ENCODE results near the gene BLID. TPM values are rescaled to one million over a fixed set of nuclear protein-coding genes. Genes with fewer than 3 reads are reported as not detected.

Gene BLID
- total and polyA plus RNA-seq, 7 donors: 0.04 to 0.45 TPM; not detected in 5

DNA sequence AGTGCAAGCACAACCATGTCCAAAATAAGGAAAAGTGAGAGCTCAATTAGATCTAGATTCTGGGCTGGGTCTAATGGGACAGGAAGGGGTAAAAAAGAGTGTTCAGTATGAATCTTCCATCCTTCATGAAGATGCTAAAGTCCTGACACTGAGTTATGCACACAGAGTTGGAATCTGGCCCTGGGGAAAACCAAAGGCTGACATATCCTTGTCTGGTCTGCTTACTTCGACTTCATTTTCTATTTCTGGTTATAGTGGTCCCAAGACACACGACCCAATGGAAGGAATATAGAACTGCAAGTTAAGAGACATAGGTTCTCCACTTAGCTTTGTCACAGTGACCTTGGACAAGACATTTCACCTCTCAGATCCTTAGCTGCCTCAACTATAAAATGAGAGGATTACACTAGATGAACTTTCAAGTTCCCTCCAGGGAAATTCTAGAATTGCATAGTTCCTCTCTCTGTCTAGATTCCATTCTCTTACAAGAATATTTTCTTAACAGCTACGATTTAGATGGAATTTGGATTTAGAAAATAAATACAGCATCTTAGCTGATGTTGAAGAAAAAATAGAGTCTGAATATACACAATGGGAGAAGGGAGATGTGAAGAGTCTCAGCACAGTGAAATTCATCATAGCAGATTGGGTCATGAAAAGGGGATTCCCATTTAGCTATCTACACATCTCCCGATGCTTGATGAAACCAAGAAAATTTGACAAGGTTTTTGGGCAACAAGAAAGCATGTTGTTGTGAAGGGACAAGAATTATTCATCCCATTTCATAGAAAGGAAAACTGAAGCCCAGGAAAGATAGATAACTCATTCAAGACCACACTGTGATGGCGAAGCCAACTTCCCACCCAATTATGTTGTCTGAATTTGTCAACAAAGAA lies 3.3 kb downstream of the BLID start:
- intact Hi-C loops (cut with DNase I): no loop called here
- Histone ChIP-seq H3K36me3 (ENCODE audit: insufficient read depth in 1 of 2, low read depth in 1 of 2) (no peaks in the 10 kb centered on the region), H3K4me1 (peaks cover 6% of the 10 kb centered on the region), H3K4me3 (no peak overlapping the region), H3K27ac (no peak overlapping the region), H3K27me3 (ENCODE audit: insufficient read depth in 3 of 3, low read length in 2 of 3) (no peaks in the 10 kb centered on the region), H3K9me3 (no peaks in the 10 kb centered on the region)
- DNase-seq (no peak), ATAC-seq (no peak)
- no peak for TF ChIP-seq CTCF (IDR thresholded peaks at IDR 0.05)
- WGBS, 3 donors: 61 to 80% (median 70%) methylated on average over 5 of the region's 5 CpGs

DNA sequence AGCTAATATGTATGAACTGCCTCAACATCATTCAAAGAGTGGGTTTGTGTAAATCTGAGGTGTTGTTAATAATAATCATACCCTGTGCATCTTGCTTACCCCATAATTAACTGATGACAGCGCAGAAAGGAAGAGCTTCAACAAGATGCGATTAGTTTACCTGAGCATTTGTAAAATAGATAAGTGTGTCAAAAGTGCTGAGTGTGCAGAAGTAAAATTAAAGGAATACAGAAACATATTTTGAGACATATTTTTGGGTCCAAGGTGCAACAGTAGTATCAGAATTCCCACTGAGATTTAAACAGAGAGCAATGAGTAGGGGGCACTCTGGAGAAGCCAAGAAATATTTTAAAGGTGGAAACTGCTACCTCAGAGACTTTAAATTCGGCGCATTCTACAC lies 6.1 kb downstream of the BLID start:
- Histone ChIP-seq H3K27me3 (ENCODE audit: insufficient read depth in 3 of 3, low read length in 2 of 3) (no peaks in the 10 kb centered on the region), H3K27ac (no peak overlapping the region), H3K4me1 (peaks cover 6% of the 10 kb centered on the region), H3K4me3 (no peak overlapping the region), H3K9me3 (no peaks in the 10 kb centered on the region), H3K36me3 (ENCODE audit: insufficient read depth in 1 of 2, low read depth in 1 of 2) (no peaks in the 10 kb centered on the region)
- ATAC-seq (no peak), DNase-seq (no peak)
- 94 to 96% (median 95%) methylated on average over 4 of the region's 4 CpGs for WGBS, 3 donors
- no peak for TF ChIP-seq CTCF (IDR thresholded peaks at IDR 0.05)
- intact Hi-C loops (cut with DNase I): loop anchor here (5.0 to 10.0 kb wide), 3 partner anchors 42 to 397 kb away; no protein-coding TSS in a partner anchor

DNA sequence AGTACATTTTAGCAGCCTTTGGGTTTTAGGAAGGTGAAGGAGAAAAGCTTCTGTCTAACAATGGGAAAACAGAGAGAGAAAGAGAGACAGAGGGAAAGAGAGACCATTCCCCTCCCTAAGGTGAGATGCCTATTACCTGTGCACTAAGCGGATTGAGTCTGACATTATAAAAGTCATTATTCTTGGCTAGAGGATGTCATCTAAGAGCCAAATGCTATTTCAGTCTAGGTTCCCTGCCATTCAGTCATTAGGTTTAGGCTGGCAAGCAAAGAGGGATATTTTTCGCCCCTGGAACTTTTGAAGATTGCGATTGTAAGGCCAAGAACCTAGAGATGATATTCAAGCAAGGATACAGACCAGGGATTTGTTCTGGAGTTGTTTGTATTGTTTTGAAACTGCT lies 7.2 kb downstream of the BLID start:
- no peak overlapping the region for H3K4me3 ChIP-seq
- H3K4me1 ChIP-seq: peaks cover 6% of the 10 kb centered on the region
- no peak for TF ChIP-seq CTCF (IDR thresholded peaks at IDR 0.05)
- no peaks in the 10 kb centered on the region for H3K27me3 ChIP-seq (ENCODE audit: insufficient read depth in 3 of 3, low read length in 2 of 3)
- WGBS, 3 donors: 30 to 48% (median 30%) methylated on average over 3 of the region's 3 CpGs
- intact Hi-C loops (cut with DNase I): loop anchor here (5.0 to 10.0 kb wide), 3 partner anchors 43 to 398 kb away; no protein-coding TSS in a partner anchor
- H3K9me3 ChIP-seq: no peaks in the 10 kb centered on the region
- peak overlapping the region; percentile 84 for H3K27ac ChIP-seq
- no peaks in the 10 kb centered on the region for H3K36me3 ChIP-seq (ENCODE audit: insufficient read depth in 1 of 2, low read depth in 1 of 2)
- DNase-seq (no peak), ATAC-seq (peak in 3 of 4 donors; percentile 27 to 52 (median 29))

DNA sequence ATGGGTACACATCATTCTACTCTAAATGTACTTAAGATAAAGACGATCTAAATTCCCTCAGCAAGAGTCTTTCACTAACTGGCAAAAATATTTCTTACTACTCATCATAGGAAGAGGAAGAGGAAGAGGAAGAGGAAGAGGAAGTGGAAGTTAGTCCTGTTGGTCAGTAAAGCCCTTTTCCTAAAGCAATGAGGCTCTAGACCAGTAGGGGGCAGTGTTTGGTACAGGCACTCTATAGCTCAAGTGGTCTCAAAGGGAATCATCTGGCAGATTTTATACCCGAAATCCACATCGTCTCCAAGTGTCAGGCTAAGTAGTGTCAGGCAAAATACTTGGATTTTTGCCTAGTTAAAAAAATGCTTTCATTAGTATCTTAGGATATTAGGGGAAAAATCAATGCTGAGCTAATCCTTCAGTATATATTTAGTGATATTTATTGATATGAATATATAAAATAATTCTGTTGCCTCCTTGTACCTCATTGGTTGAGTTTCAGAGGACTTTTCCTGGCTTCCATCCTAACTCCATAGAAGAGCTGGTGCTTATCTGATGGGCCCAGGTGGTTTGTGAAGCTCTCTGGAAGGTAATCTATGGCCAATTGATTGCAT lies 7.7 kb downstream of the BLID start:
- no peaks in the 10 kb centered on the region for H3K36me3 ChIP-seq (ENCODE audit: insufficient read depth in 1 of 2, low read depth in 1 of 2)
- peak; percentile 52 for TF ChIP-seq CTCF (IDR thresholded peaks at IDR 0.05)
- peak; percentile 35 to 51 (median 50) for ATAC-seq

More for the DNA sequence above, 7.7 kb downstream of the BLID start:
- 48 to 69% (median 55%) methylated on average over 3 of the region's 3 CpGs for WGBS, 3 donors
- intact Hi-C loops (cut with DNase I): loop anchor here (5.0 to 10.0 kb wide), 3 partner anchors 44 to 399 kb away; no protein-coding TSS in a partner anchor
- Histone ChIP-seq H3K9me3 (no peaks in the 10 kb centered on the region), H3K27ac (peak overlapping the region; percentile 84), H3K27me3 (ENCODE audit: insufficient read depth in 3 of 3, low read length in 2 of 3) (no peaks in the 10 kb centered on the region), H3K4me3 (no peak overlapping the region), H3K4me1 (peaks cover 6% of the 10 kb centered on the region)
- no peak for DNase-seq
